ENCODE data around the gene HELZ. TPM values are rescaled to one million over a fixed set of nuclear protein-coding genes. Genes with fewer than 3 reads are reported as not detected.

The HELZ gene
- total RNA-seq, 1 donor from 2014 or later: 14.8 TPM

DNA sequence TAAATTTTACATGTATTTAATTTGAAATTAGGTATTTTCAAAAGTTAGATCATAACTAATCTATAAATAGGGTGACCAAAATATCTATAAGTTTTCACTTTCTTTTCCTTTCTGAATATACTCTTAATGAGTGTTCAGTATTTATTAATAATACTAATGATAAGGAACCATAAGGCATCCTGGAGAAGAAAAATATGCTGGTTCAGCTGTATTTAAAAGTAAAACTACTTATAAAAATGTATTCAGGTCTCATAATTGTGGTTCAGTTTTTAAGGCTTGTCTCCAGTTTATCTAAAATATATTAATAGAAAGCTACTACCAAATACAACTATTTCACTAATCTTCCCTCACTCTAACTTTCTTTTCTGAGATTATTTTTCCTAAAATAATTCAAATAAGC is 67.3 kb downstream of the HELZ start:
- TF ChIP-seq, protein P1, sequence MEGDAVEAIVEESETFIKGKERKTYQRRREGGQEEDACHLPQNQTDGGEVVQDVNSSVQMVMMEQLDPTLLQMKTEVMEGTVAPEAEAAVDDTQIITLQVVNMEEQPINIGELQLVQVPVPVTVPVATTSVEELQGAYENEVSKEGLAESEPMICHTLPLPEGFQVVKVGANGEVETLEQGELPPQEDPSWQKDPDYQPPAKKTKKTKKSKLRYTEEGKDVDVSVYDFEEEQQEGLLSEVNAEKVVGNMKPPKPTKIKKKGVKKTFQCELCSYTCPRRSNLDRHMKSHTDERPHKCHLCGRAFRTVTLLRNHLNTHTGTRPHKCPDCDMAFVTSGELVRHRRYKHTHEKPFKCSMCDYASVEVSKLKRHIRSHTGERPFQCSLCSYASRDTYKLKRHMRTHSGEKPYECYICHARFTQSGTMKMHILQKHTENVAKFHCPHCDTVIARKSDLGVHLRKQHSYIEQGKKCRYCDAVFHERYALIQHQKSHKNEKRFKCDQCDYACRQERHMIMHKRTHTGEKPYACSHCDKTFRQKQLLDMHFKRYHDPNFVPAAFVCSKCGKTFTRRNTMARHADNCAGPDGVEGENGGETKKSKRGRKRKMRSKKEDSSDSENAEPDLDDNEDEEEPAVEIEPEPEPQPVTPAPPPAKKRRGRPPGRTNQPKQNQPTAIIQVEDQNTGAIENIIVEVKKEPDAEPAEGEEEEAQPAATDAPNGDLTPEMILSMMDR (IDR thresholded peaks at IDR 0.05; ENCODE audit: insufficient read depth, low read length, poor library complexity, severe bottlenecking): no peak
- H3K36me3 ChIP-seq (ENCODE audit: control insufficient read depth, insufficient read depth, low read length): no peaks in the 10 kb centered on the region
- no peak for DNase-seq (ENCODE audit: low read depth)
- H3K27me3 ChIP-seq (ENCODE audit: control insufficient read depth, insufficient read depth, low read length): no peaks in the 10 kb centered on the region
- no peak overlapping the region for H3K4me3 ChIP-seq (ENCODE audit: low read depth, low read length)

DNA sequence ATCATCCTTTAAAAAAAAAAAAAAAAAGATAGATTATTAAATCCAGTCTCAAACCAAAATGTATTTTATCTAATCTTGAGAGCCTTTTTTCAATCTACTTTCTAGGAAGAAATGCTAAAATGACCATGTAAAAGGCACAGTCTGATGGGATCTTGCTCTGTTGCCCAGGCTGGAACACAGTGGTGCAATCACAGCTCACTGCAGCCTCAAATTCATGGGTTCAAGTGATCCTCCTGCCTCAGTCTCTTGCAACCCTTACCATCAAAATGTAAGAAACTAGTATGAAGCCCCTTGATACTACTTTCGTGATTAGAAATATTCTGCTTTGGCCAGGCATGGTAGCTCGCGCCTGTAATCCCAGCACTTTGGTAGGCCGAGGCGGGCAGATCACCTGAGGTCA is 70.8 kb downstream of the HELZ start:
- no peaks in the 10 kb centered on the region for H3K36me3 ChIP-seq (ENCODE audit: control insufficient read depth, insufficient read depth, low read length)
- H3K27me3 ChIP-seq (ENCODE audit: control insufficient read depth, insufficient read depth, low read length): no peaks in the 10 kb centered on the region
- TF ChIP-seq, protein P1 (IDR thresholded peaks at IDR 0.05; ENCODE audit: insufficient read depth, low read length, poor library complexity, severe bottlenecking): no peak
- no peak overlapping the region for H3K4me3 ChIP-seq (ENCODE audit: low read depth, low read length)
- DNase-seq (ENCODE audit: low read depth): no peak

DNA sequence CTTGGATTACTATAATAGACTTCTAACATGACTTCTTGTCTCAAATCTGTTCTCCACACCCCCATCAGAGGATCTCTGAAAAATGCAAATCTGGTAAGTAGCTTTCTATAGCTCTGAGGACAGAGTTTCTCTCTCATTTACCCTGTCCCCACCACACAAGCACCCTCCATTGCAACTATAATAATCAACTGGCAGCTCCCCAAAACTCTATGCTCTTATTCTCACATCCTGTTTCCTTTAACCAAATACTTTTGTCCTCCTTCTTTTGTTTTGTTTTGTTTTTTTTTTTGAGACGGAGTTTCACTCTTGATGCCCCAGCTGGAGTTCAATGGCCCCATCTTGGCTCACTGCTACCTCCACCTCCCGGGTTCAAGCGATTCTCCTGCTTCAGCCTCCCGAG is 73.4 kb downstream of the HELZ start:
- TF ChIP-seq, protein P1 (IDR thresholded peaks at IDR 0.05; ENCODE audit: insufficient read depth, low read length, poor library complexity, severe bottlenecking): no peak

DNA sequence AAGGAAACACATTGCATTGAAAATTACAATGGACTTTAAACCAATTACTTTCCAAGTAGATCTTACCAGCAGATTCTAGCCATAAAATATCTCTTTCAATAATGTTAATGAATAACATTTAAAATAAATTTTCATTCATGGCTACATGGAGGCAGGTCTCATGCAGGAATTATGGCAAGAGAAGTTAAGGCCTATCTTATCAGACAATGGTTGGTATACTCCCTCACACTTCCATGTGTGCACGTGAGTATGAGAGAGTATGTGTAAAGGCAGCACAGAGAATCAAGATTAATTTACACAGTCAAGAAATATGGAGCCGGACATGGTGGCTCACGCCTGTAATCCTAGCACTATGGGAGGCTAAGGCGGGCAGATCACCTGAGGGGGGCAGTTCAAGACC is 76.5 kb downstream of the HELZ start:
- H3K4me3 ChIP-seq (ENCODE audit: low read depth, low read length): no peak overlapping the region
- TF ChIP-seq, protein P1 (IDR thresholded peaks at IDR 0.05; ENCODE audit: insufficient read depth, low read length, poor library complexity, severe bottlenecking): no peak
- DNase-seq (ENCODE audit: low read depth): no peak
- no peaks in the 10 kb centered on the region for H3K27me3 ChIP-seq (ENCODE audit: control insufficient read depth, insufficient read depth, low read length)
- peaks cover 2% of the 10 kb centered on the region for H3K36me3 ChIP-seq (ENCODE audit: control insufficient read depth, insufficient read depth, low read length)

More for the DNA sequence above, 73.4 kb downstream of the HELZ start:
- Histone ChIP-seq H3K4me3 (ENCODE audit: low read depth, low read length) (no peak overlapping the region), H3K27me3 (ENCODE audit: control insufficient read depth, insufficient read depth, low read length) (no peaks in the 10 kb centered on the region), H3K36me3 (ENCODE audit: control insufficient read depth, insufficient read depth, low read length) (no peaks in the 10 kb centered on the region)
- no peak for DNase-seq (ENCODE audit: low read depth)

DNA sequence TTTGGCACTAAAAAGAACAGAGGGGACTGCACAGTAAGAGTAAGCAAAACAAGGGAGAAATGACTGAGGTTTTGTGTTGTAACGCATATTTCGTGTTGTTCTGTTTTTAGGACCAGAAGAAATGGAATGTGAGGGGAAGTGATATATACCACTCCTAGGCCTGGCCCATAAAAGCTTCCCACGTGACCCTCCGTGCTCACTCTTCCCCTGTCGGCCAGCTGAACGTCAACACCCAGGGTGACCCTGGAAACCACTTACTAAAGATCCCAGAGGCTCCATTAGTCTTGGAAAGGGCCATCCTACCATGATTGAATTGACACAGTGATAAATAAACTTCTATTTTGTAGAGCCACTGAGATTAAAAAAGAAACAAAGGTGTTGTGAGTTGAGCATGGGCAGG is 79.8 kb downstream of the HELZ start:
- Histone ChIP-seq H3K27me3 (ENCODE audit: control insufficient read depth, insufficient read depth, low read length) (no peaks in the 10 kb centered on the region), H3K4me3 (ENCODE audit: low read depth, low read length) (no peak overlapping the region), H3K36me3 (ENCODE audit: control insufficient read depth, insufficient read depth, low read length) (peaks cover 2% of the 10 kb centered on the region)
- TF ChIP-seq, protein P1 (IDR thresholded peaks at IDR 0.05; ENCODE audit: insufficient read depth, low read length, poor library complexity, severe bottlenecking): no peak
- DNase-seq (ENCODE audit: low read depth): no peak

DNA sequence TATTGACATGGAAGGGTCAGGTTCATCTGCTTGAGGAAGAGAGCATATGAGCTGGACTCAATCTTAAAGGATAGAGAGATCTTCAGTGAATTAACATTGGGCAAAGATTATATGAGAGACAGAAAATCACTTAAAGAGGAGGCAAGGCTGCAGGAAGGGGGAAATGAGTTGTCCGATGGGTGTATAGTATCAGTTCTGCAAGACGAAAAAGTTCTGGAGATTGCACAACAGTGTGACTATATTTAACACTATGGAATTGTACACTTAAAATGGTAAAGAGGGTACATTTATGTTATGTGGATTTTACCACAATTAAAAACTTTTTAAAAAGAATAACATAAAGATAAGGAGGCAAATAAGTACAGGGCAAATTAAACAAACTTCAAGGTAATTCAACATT is 80.7 kb downstream of the HELZ start:
- no peak for DNase-seq (ENCODE audit: low read depth)
- Histone ChIP-seq H3K27me3 (ENCODE audit: control insufficient read depth, insufficient read depth, low read length) (no peaks in the 10 kb centered on the region), H3K4me3 (ENCODE audit: low read depth, low read length) (no peak overlapping the region), H3K36me3 (ENCODE audit: control insufficient read depth, insufficient read depth, low read length) (peaks cover 2% of the 10 kb centered on the region)
- TF ChIP-seq, protein P1 (IDR thresholded peaks at IDR 0.05; ENCODE audit: insufficient read depth, low read length, poor library complexity, severe bottlenecking): no peak
